Endothelial cell (in vitro differentiated cells): ENCODE data around the gene EPHA8. TPM values are rescaled to one million over a fixed set of nuclear protein-coding genes. Genes with fewer than 3 reads are reported as not detected.

Source experiments
- DNase-seq: peaks from one replicate; pipeline ENCODE4 v3.0.0; 2021; ENCODE audit warnings: low spot score
- H3K27ac Mint-ChIP-seq: one replicate; pipeline ENCODE4 v1.8.0; 2021; ENCODE audit warnings: mixed read lengths, inconsistent platforms; ENCODE audit not compliant: unreplicated experiment
- H3K27me3 Mint-ChIP-seq: one replicate; pipeline ENCODE4 v1.8.0; 2021; ENCODE audit warnings: mild to moderate bottlenecking, moderate library complexity, mixed read lengths, inconsistent platforms; ENCODE audit not compliant: unreplicated experiment
- H3K36me3 Mint-ChIP-seq: one replicate; pipeline ENCODE4 v1.8.0; 2021; ENCODE audit warnings: mild to moderate bottlenecking, low read depth, mixed read lengths, inconsistent platforms; ENCODE audit not compliant: unreplicated experiment
- H3K4me1 Mint-ChIP-seq: one replicate; pipeline ENCODE4 v1.8.0; 2021; ENCODE audit warnings: mild to moderate bottlenecking, mixed read lengths, inconsistent platforms; ENCODE audit not compliant: unreplicated experiment
- H3K4me3 Mint-ChIP-seq: one replicate; pipeline ENCODE4 v1.8.0; 2021; ENCODE audit warnings: mild to moderate bottlenecking, mixed read lengths, inconsistent platforms; ENCODE audit not compliant: unreplicated experiment
- H3K9me3 Mint-ChIP-seq: one replicate; pipeline ENCODE4 v1.8.0; 2021; ENCODE audit warnings: mixed read lengths, inconsistent platforms; ENCODE audit not compliant: unreplicated experiment
- CTCF ChIP-seq: fragments of 200-600 bp; sonication (generic); IDR thresholded peaks from one replicate; pipeline ENCODE4 v1.5.0; 2021; ENCODE audit warnings: antibody characterized with exemption; ENCODE audit not compliant: unreplicated experiment
- total RNA-seq: library from RNA; stranded (reverse); fragmentation: NEBNext Ultra II Directional; extraction: Animal tissue kit (Norgen Biotek cat#: 25700); gene quantifications from one replicate; pipeline ENCODE4 v1.2.1, GENCODE V29; 2021; ENCODE audit not compliant: unreplicated experiment

The EPHA8 gene
- total RNA-seq, 1 donor from 2014 or later = not detected

- no peak for TF ChIP-seq CTCF
- no peak overlapping the region for H3K27ac Mint-ChIP-seq
Measured at GRCh38 chr1:22534951-22535350, 28.3 kb upstream of the EPHA8 start.

GRCh38 chr1:22535399-22535798 lies 27.9 kb upstream of the EPHA8 start:
- H3K27ac Mint-ChIP-seq = no peak overlapping the region
- no peaks in the 10 kb centered on the region for H3K4me1 Mint-ChIP-seq
- H3K27me3 Mint-ChIP-seq = peaks cover 8% of the 10 kb centered on the region
- DNase-seq = no peak
- H3K4me3 Mint-ChIP-seq = no peak overlapping the region
- no peak for TF ChIP-seq CTCF
- H3K36me3 Mint-ChIP-seq = no peaks in the 10 kb centered on the region
- no peaks in the 10 kb centered on the region for H3K9me3 Mint-ChIP-seq

More at GRCh38 chr1:22534951-22535350, 28.3 kb upstream of the EPHA8 start:
- Mint-ChIP-seq H3K4me1 (no peaks in the 10 kb centered on the region), H3K27me3 (peaks cover 8% of the 10 kb centered on the region), H3K9me3 (no peaks in the 10 kb centered on the region), H3K36me3 (peaks cover 1% of the 10 kb centered on the region), H3K4me3 (no peak overlapping the region)
- DNase-seq = no peak

- Mint-ChIP-seq H3K4me3 (no peak overlapping the region), H3K27ac (no peak overlapping the region), H3K9me3 (no peaks in the 10 kb centered on the region), H3K4me1 (no peaks in the 10 kb centered on the region), H3K36me3 (no peaks in the 10 kb centered on the region), H3K27me3 (peaks cover 8% of the 10 kb centered on the region)
- TF ChIP-seq CTCF = no peak
- no peak for DNase-seq
Measured at GRCh38 chr1:22536506-22536905, 26.8 kb upstream of the EPHA8 start.

- no peaks in the 10 kb centered on the region for H3K4me1 Mint-ChIP-seq
- H3K27ac Mint-ChIP-seq = no peak overlapping the region
- H3K27me3 Mint-ChIP-seq = peaks cover 8% of the 10 kb centered on the region
- no peaks in the 10 kb centered on the region for H3K36me3 Mint-ChIP-seq
- H3K4me3 Mint-ChIP-seq = no peak overlapping the region
- DNase-seq = no peak
- TF ChIP-seq CTCF = no peak
- H3K9me3 Mint-ChIP-seq = no peaks in the 10 kb centered on the region
Measured at GRCh38 chr1:22537441-22538139, 25.7 kb upstream of the EPHA8 start.

- no peaks in the 10 kb centered on the region for H3K9me3 Mint-ChIP-seq
- H3K4me1 Mint-ChIP-seq = no peaks in the 10 kb centered on the region
- TF ChIP-seq CTCF = no peak
- H3K36me3 Mint-ChIP-seq = no peaks in the 10 kb centered on the region
- H3K27me3 Mint-ChIP-seq = peaks cover 10% of the 10 kb centered on the region
- no peak overlapping the region for H3K4me3 Mint-ChIP-seq
- H3K27ac Mint-ChIP-seq = no peak overlapping the region
- DNase-seq = no peak
Measured at GRCh38 chr1:22539510-22540118, 23.7 kb upstream of the EPHA8 start.
